Activated B cell treated with CpG ODN at 0.5 μM for 24 hours (primary cell): ENCODE data around the gene MIAT. TPM values are rescaled to one million over a fixed set of nuclear protein-coding genes. Genes with fewer than 3 reads are reported as not detected.

ENCODE experiments used
- ATAC-seq: fragments of 200-7000 bp; cut with Tn5 transposase; one replicate; pipeline ENCODE4 v1.10.0; 2021; ENCODE audit warnings: low read depth, mild to moderate bottlenecking, moderate library complexity
- CTCF ChIA-PET: fragments of 350-600 bp; sonication (Branson Sonifier 250); formaldehyde crosslinking; loops from one replicate; lab custom pipeline; 2021; ENCODE audit warnings: antibody characterized with exemption; lab: Charles Lee
- POLR2A ChIA-PET: fragments of 350-600 bp; sonication (Branson Sonifier 250); formaldehyde crosslinking; loops from one replicate; lab custom pipeline; 2021; ENCODE audit warnings: antibody characterized with exemption; lab: Charles Lee
- DNase-seq: peaks from one replicate; pipeline ENCODE4 v3.0.0; 2022
- H3K27ac Mint-ChIP-seq: one replicate; pipeline ENCODE4 v1.8.0; 2020; ENCODE audit warnings: mixed read lengths
- H3K27me3 Mint-ChIP-seq: one replicate; pipeline ENCODE4 v1.8.0; 2021; ENCODE audit warnings: mixed read lengths
- H3K36me3 Mint-ChIP-seq: one replicate; pipeline ENCODE4 v1.8.0; 2021; ENCODE audit warnings: low read depth, mixed read lengths
- H3K4me1 Mint-ChIP-seq: one replicate; pipeline ENCODE4 v1.8.0; 2021; ENCODE audit warnings: mixed read lengths
- H3K4me3 Mint-ChIP-seq: one replicate; pipeline ENCODE4 v1.8.0; 2020; ENCODE audit warnings: mild to moderate bottlenecking, mixed read lengths
- H3K9me3 Mint-ChIP-seq: one replicate; pipeline ENCODE4 v1.8.0; 2020; ENCODE audit warnings: mixed read lengths
- CTCF ChIP-seq: fragments of 200-600 bp; IDR thresholded peaks from one replicate; pipeline ENCODE4 v1.8.0; 2022; ENCODE audit warnings: antibody characterized with exemption, mild to moderate bottlenecking
- intact Hi-C: fragments of 100-400 bp; cut with micrococcal nuclease; formaldehyde crosslinking; loops from one replicate; pipeline ENCODE4 v1.15.1; 2024
- total RNA-seq: library from RNA; stranded (reverse); gene quantifications from 2 replicates; pipeline ENCODE4 v1.2.3, GENCODE V29; 2022

MIAT gene
- total RNA-seq, 1 donor from 2014 or later: 7.3 TPM

GRCh38 chr22:26711205-26711963, 54.0 kb downstream of the MIAT start:
- Mint-ChIP-seq H3K4me1 (peaks cover 10% of the 10 kb centered on the region), H3K27me3 (no peaks in the 10 kb centered on the region), H3K27ac (no peak overlapping the region), H3K9me3 (peaks cover 2% of the 10 kb centered on the region), H3K36me3 (peaks cover 78% of the 10 kb centered on the region), H3K4me3 (no peak overlapping the region)
- no peak for ATAC-seq
- TF ChIP-seq CTCF: no peak
- intact Hi-C loops: no loop called here
- ChIA-PET POLR2A (no interaction called here), CTCF (interaction anchor here (1.1 kb wide), 1 partner anchor 33 kb away, joined by 3 read pairs; no protein-coding TSS in a partner anchor)
- DNase-seq: no peak

- Mint-ChIP-seq H3K4me3 (no peak overlapping the region), H3K9me3 (no peaks in the 10 kb centered on the region), H3K27ac (no peak overlapping the region), H3K4me1 (peaks cover 10% of the 10 kb centered on the region), H3K36me3 (peaks cover 78% of the 10 kb centered on the region), H3K27me3 (no peaks in the 10 kb centered on the region)
- no peak for DNase-seq
- intact Hi-C loops: no loop called here
- ATAC-seq: no peak
- ChIA-PET POLR2A (no interaction called here), CTCF (no interaction called here)
- TF ChIP-seq CTCF: no peak
Measured at GRCh38 chr22:26712158-26712557, 54.8 kb downstream of the MIAT start.

- no peak overlapping the region for H3K27ac Mint-ChIP-seq
- H3K27me3 Mint-ChIP-seq: no peaks in the 10 kb centered on the region
- POLR2A ChIA-PET: no interaction called here
- no peaks in the 10 kb centered on the region for H3K9me3 Mint-ChIP-seq
- H3K4me1 Mint-ChIP-seq: peaks cover 10% of the 10 kb centered on the region
- no peak for TF ChIP-seq CTCF
- H3K4me3 Mint-ChIP-seq: no peak overlapping the region
- intact Hi-C loops: no loop called here
- CTCF ChIA-PET: no interaction called here
- ATAC-seq (no peak), DNase-seq (no peak)
- peaks cover 71% of the 10 kb centered on the region for H3K36me3 Mint-ChIP-seq
Measured at GRCh38 chr22:26713823-26714449, 56.5 kb downstream of the MIAT start.

- H3K4me1 Mint-ChIP-seq: peaks cover 10% of the 10 kb centered on the region
Measured at GRCh38 chr22:26714971-26715370, 57.6 kb downstream of the MIAT start.

More at GRCh38 chr22:26714971-26715370, 57.6 kb downstream of the MIAT start:
- Mint-ChIP-seq H3K36me3 (peaks cover 72% of the 10 kb centered on the region), H3K9me3 (no peaks in the 10 kb centered on the region), H3K27me3 (no peaks in the 10 kb centered on the region), H3K4me3 (no peak overlapping the region), H3K27ac (no peak overlapping the region)
- intact Hi-C loops: no loop called here
- CTCF ChIA-PET: no interaction called here
- DNase-seq (no peak), ATAC-seq (no peak)
- no peak for TF ChIP-seq CTCF
- POLR2A ChIA-PET: no interaction called here
